CD4-positive, alpha-beta T cell treated with Interleukin-15 for 4 hours (primary cell): ENCODE data around the gene ADA.
"Not testable (repeated sequence)": the region's sequence is repeated elsewhere in the genome, so short reads cannot be mapped to it uniquely, and the experiment has no call there.

ENCODE experiments used
- DNase-seq: peaks from one replicate; pipeline ENCODE4 v3.0.0-alpha.2; 2020; ENCODE audit warnings: low spot score

Gene ADA

DNA sequence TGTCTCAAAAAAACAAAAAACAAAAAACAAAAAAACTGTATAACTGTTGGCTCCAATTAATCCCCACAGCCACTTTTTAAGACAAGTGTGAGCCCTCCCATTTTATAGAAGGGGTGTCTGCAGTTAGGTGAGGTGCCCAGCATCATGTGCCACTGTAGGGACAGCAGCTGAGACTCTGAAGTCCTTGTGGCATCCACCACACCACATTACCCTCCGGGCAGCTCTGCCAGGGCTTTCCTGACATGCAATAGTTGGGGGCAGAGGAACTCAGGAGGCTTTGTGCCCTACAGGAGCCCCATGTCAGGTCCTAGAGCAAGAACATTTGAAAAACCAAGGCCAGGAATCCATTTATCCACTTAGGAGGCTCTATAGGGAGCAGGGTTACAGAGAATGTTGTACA lies 51.8 kb downstream of the ADA start:
- DNase-seq, result no peak

DNA sequence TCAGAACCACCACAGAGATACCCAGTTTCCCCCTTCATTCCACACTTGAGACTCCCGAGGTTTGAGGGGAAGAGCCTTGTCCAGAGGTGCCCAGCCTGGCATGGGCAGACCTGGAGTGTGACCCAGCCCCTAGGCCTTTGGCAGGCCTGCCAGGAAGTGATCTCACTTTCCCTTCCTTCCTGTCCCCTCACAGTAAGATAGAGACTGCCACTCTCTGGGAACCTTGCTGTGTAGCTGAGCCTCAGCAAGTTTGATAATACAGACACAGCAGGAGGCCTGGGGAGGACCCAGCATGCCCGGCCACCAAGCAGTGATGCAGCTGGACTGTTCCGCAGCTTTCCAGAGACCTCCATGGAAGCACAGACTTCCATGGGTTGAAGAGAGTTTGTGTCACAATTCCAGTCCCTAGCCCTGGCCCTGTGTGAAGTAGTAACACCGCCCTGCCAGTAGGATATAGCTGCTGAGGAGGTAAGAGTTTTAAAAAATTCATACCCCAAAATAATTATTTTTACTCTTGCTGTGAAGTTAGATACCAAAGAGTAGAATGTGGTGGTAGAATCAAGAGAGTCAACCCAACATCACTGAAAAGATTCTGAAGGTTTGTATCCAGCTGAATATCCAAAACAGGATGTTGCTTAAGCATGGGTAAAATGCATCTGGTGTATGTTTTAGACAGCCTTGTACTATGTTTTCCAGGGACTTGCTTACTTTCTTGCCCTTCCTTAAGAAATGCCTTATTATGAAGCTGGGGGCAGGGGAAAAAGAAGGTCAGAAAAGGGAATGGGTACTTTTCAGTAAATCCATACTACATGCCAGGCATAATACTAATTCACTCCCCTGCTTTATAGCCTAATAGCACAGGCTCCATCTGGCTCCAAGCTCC lies 52.8 kb downstream of the ADA start:
- DNase-seq, result no peak

DNA sequence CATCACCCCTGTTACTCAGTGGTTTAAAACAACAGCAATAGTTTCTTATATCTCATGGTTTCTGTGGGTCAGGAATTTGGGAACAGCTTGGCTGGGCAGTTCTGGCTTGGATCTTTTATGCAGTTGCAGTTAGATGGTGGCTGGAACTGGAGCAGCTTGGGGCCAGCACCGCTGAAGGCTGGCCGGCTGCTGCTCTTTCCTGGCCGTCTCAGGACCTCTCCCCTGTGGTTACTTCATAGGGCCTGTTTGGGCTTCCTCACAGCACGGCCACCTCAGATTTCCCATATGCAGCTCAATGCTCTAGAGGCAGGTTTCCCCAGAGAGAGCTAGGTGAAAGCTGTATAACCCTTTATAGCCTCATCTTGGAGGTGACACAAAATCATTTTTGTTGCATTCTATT lies 53.6 kb downstream of the ADA start:
- no peak for DNase-seq

DNA sequence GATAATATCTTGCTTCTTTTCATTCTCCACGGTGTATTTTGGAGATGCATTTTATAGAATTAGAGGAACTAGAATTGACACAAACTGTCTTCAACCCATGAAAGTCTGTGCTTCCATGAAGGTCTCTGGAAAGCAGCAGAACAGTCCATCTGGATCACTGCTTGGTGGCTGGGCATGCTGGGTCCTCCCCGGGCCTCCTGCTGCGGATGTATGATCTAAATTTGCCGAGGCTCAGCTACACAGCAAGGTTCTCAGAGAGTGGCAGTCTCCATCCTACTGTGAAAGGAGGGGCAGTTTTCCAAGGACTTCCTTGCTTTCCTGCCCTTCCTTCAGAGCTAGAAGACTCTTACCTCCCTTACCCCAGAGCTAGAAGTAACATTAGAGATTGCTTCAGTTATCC lies 54.0 kb downstream of the ADA start:
- no peak for DNase-seq

DNA sequence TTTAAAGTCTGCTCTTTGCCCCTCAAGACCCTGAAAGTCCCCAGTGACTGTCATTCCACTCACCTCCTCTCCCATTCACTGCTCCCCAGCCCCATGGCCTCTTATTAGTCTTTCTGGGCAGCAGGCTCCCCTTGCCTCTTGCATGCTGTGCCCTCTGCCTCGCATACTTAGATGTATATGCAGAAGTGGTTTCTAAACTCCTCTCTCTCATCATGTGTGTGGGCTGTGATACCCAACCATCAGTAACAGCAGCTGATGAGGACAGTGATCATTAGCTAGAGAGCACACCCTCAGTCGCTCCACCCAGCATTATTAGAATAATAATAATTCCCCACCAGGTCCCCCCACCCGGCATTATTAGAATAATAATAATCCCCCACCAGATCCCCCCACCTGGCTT lies 54.6 kb downstream of the ADA start:
- no peak for DNase-seq

DNA sequence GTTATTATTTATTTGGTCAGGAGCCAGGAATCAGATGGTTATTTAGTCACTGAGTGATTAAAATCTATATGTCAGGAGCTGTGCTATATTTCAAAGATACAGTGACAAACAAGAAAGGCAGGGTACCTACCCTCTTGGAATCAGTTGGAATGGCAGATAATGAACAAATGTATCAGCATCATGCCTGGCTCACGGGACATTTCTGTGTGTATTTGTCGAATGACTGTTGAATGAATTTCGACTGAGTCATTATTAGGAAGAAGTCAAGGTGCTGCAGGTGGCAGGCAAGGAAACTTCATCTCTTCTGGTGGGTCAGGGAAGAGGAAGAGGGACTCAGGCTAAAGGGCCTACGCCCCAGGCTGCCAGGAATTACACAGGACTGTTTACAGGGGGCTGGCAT lies 55.5 kb downstream of the ADA start:
- DNase-seq, result no peak

DNA sequence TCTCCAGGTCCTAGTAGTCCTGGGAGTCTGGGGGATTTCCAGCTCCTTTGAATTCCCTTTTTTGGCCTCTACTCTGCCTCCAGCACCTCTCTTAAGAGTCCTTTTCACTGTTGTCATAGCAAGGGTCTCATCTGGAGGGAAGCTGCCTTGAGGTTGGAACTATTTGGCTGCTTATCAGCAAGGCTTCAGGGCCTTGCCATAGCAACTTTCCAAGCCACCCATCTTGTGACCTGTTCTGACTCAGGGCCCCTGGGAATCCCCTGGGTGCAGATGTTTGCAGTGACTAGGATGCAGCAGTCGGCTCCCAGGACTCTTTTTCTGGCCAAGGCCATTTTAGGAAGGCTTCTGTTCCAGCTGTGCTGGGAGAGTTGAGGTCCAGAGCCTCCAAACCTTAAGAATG lies 56.8 kb downstream of the ADA start:
- no peak for DNase-seq

DNA sequence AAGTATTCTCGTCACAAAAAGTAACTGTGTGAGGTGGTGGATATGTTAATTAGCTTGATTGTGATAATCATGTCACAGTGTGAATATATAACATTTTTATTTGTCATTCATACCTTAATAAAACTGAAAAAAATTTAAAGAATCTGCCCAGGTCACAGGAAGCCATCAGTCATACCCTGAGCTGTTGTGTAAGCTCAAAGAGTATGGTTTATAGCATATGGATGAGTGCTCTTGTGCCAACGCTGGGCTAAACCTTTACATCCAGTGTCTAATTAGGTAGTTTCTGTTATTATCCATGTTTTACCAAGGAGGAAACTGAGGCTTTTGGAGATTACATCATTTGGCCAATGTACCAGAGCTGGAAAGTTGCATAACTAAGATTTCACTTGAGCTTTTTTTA lies 57.7 kb downstream of the ADA start:
- DNase-seq, result no peak

DNA sequence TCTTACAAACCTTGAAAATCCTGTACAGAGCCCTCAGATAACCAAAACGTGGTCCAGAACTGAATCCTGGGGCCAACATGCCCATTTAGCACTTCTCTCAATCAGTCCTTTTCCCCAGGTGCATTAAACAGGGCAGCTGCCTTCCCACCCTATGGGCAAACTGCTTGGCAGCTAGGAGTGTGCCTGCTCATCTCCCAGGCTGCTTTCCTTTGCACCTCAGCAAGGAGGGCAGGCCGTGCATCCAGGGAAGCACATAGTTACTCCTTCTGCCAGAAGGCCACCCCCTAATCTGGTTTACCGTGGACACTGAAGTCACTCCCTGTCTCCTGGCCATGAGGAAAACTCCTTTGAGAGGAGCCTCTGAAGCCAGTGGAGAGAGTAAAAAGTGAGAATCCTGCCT lies 59.1 kb downstream of the ADA start:
- no peak for DNase-seq

DNA sequence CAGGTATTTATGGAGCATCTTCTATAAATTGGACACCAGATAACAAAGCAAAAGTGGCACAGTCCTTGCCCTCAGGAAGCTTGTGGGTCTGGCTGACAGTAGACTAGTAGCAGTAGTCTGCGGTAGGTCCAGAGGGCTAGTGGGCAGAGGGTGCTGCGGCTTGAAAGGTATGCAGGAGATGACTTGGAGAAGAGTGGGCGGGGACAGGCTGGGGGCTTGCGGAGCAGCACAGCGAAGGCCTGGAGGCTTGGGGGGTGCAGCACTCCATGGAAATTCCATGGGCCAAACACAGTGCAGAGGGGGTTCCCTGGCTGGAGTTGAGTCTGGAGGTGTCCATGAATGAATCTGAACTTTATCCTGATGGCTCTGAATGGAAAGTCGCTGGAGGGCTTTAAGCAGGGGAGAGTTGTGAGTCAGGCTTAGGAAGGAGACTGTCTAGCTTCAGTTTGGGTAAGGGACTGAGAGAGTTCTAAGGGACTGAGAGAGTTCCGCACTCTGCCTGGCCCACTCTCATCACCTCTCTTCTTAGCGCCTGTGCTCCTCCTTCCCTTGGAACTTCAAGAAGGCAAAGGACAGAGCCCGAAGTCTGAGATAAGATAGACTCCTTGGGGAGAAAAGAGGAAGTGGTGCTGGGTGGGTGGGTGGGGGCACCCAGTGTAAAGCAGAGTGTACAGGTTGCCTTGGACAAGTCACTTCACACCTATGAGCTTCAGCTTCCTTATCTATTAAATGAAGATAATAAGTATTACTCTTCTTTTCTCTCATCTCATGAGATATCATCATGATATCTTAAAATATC lies 60.3 kb downstream of the ADA start:
- DNase-seq, result no peak

DNA sequence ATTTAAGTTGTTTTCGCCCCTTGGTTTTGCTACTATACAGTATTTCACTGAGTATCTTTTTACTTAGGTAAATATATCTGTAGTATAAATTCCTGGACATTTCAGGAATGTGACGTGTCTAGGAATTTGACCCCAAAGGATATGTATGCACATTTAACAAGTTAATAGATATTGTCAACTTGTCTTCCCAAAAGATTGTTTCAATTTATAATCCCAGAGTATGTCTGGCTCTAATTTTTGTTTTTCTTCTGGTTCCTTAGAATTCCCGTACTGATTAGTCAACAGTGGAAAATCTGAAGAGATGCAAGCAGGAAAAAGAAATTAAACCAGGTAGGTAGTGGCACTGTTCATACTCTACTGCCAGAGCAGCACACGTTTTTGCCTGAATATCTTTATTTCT lies 62.0 kb downstream of the ADA start:
- no peak for DNase-seq

DNA sequence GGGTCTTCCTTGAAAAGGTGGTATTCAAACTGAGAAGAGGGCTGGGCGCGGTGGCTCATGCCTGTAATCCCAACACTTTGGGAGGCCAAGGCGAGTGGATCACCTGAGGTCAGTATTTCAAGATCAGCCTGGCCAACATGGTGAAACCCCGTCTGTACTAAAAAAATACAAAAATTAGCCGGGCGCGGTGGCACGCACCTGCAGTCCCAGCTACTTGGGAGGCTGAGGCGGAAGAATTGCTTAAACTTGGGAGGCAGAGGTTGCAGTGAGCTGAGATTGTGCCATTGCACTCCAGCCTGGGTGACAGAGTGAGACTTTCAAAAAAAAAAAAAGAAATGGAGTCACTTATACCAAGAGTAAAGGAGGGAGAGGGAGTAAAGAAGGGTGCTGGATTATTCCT lies 63.2 kb downstream of the ADA start:
- DNase-seq, result not testable (repeated sequence)

DNA sequence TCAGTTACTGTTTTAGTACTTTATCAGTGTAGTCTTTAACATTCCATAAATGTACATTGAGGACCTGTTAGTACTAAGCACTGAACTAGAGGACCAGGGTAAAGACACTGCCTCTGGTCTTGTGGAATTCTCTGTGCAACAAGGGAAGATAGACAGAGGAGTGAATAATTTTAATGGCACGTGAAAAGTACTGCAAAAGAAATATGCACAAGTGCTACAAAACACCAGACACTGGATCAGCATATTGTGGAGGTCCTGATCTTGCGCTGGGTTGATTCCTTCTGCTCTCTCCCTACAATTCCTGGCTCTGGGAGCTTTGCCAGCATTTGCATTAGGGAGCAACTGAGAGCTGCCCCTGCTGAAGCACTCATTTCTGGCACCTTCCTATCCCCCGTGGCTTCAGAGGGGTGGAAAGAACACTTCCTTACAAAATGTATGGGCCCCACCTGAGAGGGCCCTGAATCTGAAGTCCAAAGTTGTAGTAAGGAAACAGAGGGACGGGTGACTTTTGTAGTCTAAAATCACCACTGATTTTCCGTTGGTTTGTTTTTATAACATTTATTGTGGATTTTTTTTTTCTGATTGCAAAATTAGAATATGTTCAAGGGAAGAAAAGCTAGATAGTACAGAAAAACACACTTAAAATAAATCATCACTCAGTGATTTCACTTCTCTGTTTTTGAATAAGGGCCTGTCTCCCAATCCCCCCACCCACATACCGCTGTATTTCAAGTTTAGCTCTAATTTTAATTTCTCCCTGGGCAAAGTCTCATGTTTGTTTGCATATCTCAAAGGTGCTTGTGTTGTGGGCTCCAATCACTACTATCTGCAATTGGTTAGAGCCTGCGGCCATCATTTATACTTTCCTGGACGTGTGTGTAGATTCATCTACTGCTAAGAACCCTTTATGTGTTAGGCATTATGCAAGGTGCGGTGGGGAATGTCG lies 64.2 kb downstream of the ADA start:
- no peak for DNase-seq

DNA sequence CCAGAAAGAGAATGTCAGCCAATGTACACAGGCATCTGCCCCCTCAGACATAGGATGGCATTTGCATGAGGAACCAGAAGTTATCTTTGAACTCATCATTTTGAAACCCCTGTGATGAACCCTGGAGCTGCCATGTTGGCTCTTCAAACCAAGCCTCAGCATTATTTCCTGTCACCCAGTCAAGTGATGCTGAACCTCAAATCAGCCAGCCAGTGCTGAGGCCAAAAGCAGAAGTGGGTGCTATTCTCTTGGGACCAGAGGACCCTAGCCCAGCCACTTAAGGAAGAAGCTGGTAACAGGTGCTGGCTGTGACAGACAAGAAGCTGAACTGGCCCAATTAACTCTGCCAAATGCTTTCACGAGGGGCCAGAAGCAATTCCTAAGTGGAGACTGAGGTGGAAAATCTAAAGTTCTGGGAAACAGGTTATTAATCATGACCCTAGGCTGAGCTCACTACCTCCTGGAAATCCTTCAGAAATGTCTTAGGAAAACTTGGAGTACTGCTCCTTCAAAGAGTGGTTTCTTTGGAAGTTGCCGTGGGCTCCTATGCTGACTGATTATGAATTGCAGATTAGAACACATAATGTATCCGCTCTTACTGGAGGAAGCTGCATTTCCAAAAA lies 65.1 kb downstream of the ADA start:
- no peak for DNase-seq

DNA sequence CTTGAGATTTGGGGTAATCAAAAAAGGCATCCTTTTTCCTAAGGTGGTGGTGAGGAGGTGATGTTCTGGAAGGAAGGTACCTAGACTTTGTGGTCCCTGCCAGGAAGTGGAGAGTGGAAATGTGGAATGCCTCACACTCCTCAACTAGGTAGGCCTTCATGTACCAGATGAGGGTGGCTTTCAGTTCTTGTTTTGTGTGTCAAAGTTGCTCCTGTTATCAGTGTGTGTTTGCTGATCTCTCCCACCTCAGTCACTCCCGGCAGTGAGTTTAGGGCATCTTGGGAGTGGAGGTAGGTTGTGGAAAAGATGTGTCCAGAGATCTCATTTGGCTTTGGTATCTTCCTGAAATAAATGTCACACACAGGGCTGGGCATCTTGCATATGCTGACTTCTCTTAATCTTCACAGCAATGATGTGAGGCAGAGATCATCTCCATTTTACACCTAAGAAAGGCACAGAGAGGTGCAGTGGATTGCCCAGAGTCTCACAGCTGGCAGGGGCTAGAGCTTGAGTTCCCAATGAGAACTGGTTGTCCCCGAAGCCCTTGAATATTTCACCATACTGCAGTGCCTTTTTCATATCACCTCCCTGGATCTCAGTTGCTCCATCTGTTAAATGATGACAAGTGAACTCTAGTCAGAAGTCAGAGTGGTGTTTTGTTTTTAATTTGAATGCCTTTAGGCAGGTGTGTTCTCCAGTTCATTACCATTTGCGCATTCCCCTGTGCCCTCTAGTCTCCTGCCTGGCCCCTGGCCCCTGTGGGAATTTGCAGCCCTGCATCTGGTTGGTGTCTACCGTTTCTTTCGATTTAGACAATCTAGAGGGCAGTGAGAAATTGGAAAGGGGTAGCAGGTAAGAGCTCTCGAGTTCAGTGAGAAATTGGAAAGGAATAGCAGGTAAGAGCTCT lies 66.2 kb downstream of the ADA start:
- DNase-seq, result no peak

DNA sequence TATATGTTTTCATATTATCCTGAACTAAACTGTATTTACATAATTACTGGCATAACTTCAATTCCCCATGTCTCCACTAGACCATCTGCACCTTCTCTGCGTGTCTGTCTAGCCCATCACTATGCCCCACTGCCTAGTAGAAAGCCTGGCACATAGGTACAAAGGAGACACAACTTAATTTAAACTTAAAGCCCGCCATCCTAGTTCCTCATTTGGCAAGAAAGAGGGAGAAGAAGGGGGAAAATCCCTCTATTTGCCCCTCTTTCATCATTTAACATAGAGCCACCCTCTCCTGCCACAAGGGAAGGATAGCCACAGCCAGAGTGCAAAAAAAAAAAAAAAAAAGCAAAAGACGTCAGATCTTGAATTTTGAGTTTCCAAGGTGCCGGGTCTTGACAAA lies 67.3 kb downstream of the ADA start:
- no peak for DNase-seq

DNA sequence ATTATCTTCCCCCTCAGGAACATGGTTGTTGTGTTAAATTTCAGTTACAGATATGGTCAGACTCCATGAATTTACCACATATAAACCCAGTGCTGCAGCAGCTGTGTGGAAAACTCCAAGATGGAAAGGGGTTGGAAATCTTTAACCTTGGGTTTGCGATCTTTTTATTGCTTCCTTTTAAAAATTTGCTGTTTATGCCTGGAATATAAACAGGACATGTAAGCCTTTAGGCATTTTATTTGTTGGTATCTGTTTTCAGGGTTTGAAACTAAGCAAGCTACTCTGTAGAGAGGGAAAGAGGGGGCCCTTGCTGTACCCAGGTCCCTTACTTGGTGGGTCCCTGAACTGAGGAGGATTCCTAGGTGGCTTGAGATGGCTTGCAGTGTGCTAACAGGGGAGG lies 68.3 kb downstream of the ADA start:
- DNase-seq, result no peak

DNA sequence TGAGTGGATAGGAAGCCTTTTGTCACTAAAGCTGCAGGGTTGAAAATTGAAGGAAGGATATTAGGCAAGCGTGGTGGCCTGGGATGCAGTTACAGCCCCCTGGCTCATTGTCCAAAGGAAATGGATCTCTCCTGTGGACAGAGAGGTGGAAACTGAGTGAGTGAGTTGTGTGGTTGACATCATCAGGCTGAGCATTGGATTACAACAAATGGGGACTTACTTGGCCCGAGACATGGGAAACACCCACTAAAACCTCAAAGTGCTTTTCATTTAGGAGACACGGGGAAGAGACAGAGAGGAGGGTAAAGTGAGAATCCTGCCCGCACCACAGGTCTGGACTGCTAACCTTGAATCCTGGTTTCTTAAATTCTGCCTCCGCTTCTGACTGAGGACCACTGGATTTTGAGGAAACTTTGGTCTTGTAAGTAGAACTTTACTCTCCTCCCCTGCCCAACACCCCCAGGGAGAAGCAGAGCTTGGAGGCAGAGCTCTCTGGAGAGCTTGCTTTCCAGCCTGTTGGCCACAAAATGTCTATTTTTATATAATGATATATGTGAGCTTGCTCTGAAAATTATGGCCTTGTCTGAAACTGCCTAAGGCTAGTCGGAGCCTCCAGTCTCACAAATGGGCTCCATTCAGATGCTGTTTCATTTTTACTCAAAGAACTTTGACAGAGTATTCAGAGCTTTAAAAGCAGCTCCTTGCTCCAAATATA lies 69.0 kb downstream of the ADA start, which contains the start of gene PKIG:
Gene PKIG (plus strand): TSS at position 269 of the 715 bp plus-strand sequence. CDS start 31,978 bp downstream, outside the sequence.
- no peak for DNase-seq

DNA sequence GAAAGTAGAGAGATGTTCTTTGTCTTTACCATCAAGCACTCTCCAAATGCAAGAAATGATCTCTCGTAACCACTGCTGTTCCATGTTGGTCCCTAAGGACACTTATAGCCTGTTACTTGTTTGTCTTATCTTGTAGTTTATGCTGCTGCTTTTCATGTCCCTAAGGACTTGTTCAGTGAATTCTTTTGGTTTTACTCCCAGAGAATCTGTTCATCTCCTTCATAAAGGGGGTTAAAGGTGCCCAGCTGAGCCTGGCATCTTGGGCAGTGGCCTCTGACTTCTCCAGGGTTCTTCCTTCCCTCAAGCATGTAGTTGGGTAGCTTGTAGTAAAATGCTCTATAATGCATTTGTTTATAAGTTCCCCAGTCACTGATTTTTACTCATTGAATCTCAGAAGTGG lies 70.0 kb downstream of the ADA start:
- DNase-seq, result no peak
